GM21786 (cell line): ENCODE results near the gene SNIP1.
A peak's percentile ranks its signal among the peaks of the same experiment; 100 is the strongest.
"Not testable (repeated sequence)": the region's sequence is repeated elsewhere in the genome, so short reads cannot be mapped to it uniquely, and the experiment has no call there.

ENCODE experiments used
- ATAC-seq: cut with Tn5 transposase; IDR thresholded peaks from one replicate; pipeline ENCODE4 v1.9.1; 2021; ENCODE audit not compliant: unreplicated experiment

Gene SNIP1

GRCh38 chr1:37514350-37515184 is 39.5 kb downstream of the SNIP1 start, which contains the start of gene MEAF6:
TSS of gene MEAF6 (minus strand) at chr1:37514766. CDS start at chr1:37514746, 20 bp downstream.
- peak; percentile 90 for ATAC-seq

DNA sequence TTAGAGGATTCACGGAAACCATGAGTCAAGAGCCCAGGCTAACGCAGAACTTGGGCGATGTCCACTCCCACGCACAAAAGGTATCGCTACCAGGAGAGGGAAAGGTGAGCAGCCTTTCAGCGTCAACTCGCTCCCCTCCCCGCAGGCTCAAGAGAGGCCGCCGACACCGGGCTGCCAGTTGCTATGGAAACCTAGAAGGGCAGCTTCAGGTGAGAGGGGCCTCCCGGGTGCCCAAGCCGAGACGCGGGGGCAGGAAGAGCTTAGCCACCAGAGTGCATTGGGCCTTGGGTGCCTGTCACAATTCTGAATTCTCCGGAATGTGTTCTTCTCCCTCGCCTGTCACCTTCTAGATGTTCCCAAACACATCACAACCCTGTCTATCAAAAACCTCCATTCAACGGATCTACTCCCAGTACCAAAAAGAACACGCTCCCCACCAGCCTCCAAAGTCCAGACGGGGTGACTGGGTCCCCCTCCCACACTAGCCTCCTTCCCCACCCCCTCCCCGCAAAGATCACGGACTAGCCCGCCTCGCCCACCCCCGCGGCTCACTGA is 40.2 kb downstream of the SNIP1 start:
- ATAC-seq: no peak

- ATAC-seq: no peak
Observed at GRCh38 chr1:37509181-37509580, 44.9 kb downstream of the SNIP1 start.

GRCh38 chr1:37506740-37507139 is 47.4 kb downstream of the SNIP1 start:
- no peak for ATAC-seq

GRCh38 chr1:37502791-37503190 is 51.3 kb downstream of the SNIP1 start:
- ATAC-seq: not testable (repeated sequence)

GRCh38 chr1:37502104-37502503 is 52.0 kb downstream of the SNIP1 start:
- no peak for ATAC-seq

- ATAC-seq: no peak
Observed at GRCh38 chr1:37501661-37502060, 52.4 kb downstream of the SNIP1 start.

DNA sequence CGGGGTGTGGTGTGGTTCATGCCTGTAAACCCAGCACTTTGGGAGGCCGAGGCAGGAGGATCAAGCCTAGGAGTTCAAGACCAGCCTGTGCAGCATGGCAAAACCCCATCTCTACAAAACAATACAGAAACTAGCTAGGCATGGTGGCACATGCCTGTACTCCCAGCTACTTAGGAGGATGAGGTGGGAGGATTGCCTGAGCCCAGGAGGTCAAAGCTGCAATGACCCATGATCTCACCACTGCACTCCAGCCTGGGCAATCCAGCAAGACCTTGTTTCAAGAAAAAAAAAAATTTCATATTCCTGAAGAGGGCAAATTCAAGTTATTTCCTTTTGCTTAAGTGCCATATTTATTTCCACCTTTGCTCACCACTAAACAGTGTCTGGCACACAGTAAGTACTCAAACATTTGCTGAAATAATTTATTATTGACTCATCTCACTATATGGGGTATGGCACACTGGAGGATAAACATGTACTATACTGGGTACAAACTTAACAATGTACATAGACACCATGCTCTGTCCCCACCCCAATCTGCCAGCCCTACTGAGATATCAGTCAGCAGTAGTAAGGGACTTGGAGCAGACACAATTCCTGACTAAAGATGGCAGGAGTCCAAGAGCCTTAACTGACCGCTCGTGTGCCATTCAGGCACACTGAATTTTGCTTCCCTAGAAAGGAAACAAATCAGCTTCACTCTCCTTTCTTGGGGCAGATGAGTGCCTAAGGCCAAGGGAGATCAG is 55.0 kb downstream of the SNIP1 start:
- no peak for ATAC-seq

- ATAC-seq: no peak
Observed at GRCh38 chr1:37497832-37498231, 56.3 kb downstream of the SNIP1 start.

- no peak for ATAC-seq
Observed at GRCh38 chr1:37495875-37496274, 58.2 kb downstream of the SNIP1 start.

- no peak for ATAC-seq
Observed at GRCh38 chr1:37493336-37494098, 60.6 kb downstream of the SNIP1 start.

DNA sequence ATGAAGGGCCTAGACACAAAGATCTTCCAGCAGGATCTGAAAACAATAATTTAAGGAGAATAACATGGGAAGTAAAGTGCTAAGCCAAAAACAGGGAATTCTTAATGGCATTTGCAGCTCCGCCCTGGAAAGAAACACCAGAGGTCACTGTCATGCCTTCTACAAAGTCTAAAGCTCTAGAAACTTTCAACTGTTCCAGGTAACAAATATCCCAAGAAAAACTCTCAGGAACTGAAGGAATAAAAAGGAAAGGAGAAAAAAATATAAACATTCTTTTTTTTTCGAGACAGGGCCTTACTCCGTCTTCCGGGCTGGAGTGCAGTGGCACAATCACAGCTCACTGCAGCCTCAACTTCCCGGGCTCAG is 66.5 kb downstream of the SNIP1 start:
- no peak for ATAC-seq

DNA sequence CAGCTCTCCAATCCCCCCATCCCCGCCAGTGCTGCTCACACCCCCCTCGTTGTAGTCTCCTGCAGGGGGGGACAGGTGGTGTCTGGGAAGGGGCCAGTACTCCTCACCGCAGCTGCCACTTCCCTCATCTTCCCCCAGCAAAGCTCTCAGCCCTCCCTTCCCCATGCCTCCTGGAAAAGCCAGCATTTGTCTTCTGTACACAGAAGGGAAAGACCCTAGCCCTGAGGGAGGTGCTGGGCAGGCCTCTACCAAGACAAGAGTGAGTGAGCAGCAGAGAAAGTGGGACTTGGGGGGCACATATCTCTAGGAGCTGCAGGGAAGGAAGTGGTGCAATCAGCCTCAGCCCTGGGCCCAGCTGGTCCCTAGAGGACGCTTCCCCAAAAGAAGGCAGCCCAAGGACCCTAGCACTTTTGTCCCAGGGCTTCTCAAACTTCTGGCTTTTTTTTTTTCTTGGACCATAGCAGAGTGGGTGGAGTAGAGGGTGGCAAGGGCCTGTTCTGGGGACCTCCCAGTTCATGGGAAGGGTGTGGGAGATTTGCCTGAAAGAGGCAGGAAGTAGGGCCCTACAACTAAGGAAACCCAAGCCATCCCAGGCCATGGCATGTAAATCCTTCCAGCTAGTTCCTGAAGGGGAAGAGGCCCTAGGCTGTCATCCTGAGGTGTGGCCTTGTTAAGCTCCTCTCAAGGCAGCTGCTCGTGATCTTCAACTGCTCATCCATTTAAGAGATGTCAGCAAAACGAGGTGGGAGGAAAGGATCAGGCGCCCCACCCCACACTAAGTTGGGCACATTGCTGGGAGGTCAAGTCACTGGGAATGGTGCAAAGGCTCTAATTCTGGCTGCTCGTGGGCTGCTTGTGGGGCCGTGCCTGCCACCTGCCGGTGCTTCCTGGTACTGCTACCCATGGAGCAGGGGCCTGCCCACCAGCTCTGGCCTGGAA is 67.1 kb downstream of the SNIP1 start:
- peak; percentile 48 for ATAC-seq

DNA sequence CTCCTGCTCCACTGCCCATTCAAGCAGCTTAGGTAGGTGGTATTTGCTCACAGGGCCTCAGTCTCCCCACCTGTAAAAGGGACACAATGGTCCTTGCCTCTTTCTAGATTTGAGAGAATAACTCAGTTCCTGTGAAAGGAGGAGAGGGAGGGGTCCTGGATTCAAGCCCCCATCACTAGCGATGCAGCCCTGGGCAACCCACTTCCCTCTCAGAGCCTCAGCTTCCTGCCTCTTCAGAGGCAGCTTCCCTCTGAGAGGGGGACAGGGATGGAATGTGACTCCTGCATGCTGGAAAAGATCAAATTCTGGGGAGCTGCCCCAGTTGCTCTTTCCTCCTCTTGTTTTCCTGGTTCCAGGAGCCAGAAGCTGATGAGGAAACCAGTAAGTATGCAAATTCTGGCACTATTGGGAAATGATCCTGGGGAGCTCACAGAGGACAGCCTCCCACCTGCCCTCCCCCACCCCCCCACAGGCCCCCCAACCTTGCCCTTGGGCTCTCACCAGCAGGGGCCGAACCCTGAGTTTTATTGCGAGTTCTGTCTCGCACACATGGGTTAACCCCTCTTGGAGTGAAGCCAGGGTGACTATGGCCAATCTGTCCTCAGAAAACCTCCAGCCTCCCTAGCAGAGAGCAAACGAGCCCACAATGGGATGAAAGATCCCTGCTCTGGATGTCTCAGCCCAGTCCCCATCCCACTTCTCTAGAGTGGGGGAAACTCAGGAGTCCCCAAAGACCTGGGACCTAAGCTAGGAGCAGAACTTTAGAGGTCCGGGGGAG is 68.0 kb downstream of the SNIP1 start:
- no peak for ATAC-seq
